Measurements from ENCODE around the gene ZNF470.

- TF ChIP-seq CTCF (IDR thresholded peaks at IDR 0.05) (no peak), POLR2AphosphoS5 (IDR thresholded peaks at IDR 0.05) (no peak), EP300 (IDR thresholded peaks at IDR 0.05) (no peak)
Observed at GRCh38 chr19:56611288-56611687, 44.0 kb downstream of the ZNF470 start.
